ENCODE measurements around the gene IL1R2. TPM values are rescaled to one million over a fixed set of nuclear protein-coding genes. Genes with fewer than 3 reads are reported as not detected.

The IL1R2 gene
- total and polyA plus RNA-seq, 2 of the 8 experiments (the other 6 are each of a cell fraction or from before 2014, with no cell fraction given), result 0.06 TPM; not detected in 1

- Histone ChIP-seq H2AK5ac (ENCODE audit: low read depth, low read length) (no peak overlapping the region), H3K27ac (ENCODE audit: low read depth, low read length) (no peak overlapping the region), H2BK20ac (ENCODE audit: low read length) (no peak overlapping the region), H2BK5ac (ENCODE audit: low read depth, low read length) (no peak overlapping the region), H3K27me3 (replicated peaks in 1 of 4; ENCODE audit: control insufficient read depth in 3 of 4, extremely low read depth in 1 of 4, insufficient read depth in 3 of 4, low read length in 3 of 4) (no peaks in the 10 kb centered on the region), H3K4ac (replicated peaks; ENCODE audit: insufficient read length, low read depth, low read length) (no peak overlapping the region), H4K91ac (replicated peaks; ENCODE audit: insufficient read length, low read length) (no peak overlapping the region), H4K8ac (ENCODE audit: extremely low read depth, insufficient read depth, low read length) (no peak overlapping the region), H3K79me1 (ENCODE audit: low read depth, low read length) (no peaks in the 10 kb centered on the region), H3K9ac (replicated peaks in 1 of 4; ENCODE audit: extremely low read depth in 1 of 4, low read depth in 3 of 4, low read length in 3 of 4) (no peak overlapping the region), H3K23ac (ENCODE audit: insufficient read length) (no peak overlapping the region), H3K4me2 (ENCODE audit: insufficient read depth in 1 of 2, low read depth in 2 of 2, low read length in 2 of 2) (no peak overlapping the region), H2AFZ (ENCODE audit: low read length) (no peak overlapping the region), H3K14ac (ENCODE audit: insufficient read length) (no peak overlapping the region), H2BK15ac (ENCODE audit: low read length) (no peak overlapping the region), H4K20me1 (replicated peaks in 1 of 2; ENCODE audit: control insufficient read depth in 1 of 2, insufficient read depth in 2 of 2, low read length in 2 of 2) (no peaks in the 10 kb centered on the region), H3K36me3 (ENCODE audit: control insufficient read depth in 2 of 4, insufficient read depth in 4 of 4, low read length in 3 of 4) (no peaks in the 10 kb centered on the region), H3K9me3 (ENCODE audit: insufficient read depth in 2 of 2, low read depth in 1 of 2, low read length in 1 of 2) (0 out of 4 replicates have a peak, but pooled peaks cover 0 to 4% of the 10 kb centered on the region in 2 experiments), H4K5ac (ENCODE audit: insufficient read length, low read depth, low read length) (no peak overlapping the region), H3K4me3 (ENCODE audit: extremely low read depth in 1 of 4, insufficient read depth in 2 of 4, low read depth in 3 of 4, low read length in 4 of 4) (no peak overlapping the region), H3K4me1 (replicated peaks in 1 of 4; ENCODE audit: control insufficient read depth in 3 of 4, insufficient read depth in 4 of 4, low read length in 3 of 4) (no peaks in the 10 kb centered on the region), H3K23me2 (ENCODE audit: low read depth, low read length) (no peaks in the 10 kb centered on the region), H3K79me2 (ENCODE audit: control insufficient read depth in 1 of 2, insufficient read depth in 2 of 2, low read length in 2 of 2) (no peaks in the 10 kb centered on the region), H3K18ac (ENCODE audit: extremely low read depth, low read length) (no peak overlapping the region), H3K56ac (replicated peaks; ENCODE audit: insufficient read length, low read depth, low read length) (no peak overlapping the region), H2BK12ac (ENCODE audit: low read depth, low read length) (no peak overlapping the region), H2BK120ac (replicated peaks; ENCODE audit: low read depth, low read length) (no peak overlapping the region)
- no peak for DNase-seq (ENCODE audit: low read depth in 1 of 2, low spot score in 2 of 2)
- WGBS, 2 experiments (ENCODE audit: extremely low coverage in 1 of 2, insufficient coverage in 1 of 2, insufficient read length in 1 of 2, insufficient replicate concordance in 2 of 2, low coverage in 1 of 2, low lambda C conversion rate in 2 of 2, missing lambda C conversion rate in 1 of 2), result 88% methylated on average over 1 of the region's 1 CpG; no CpG with 5 or more reads in 1 of the 2 experiments
- FAIRE-seq, result no peak
- POLR2A ChIA-PET (ENCODE audit: partially characterized antibody), result no interaction called here
- CTCF ChIA-PET (ENCODE audit: partially characterized antibody), result no interaction called here
- TF ChIP-seq SRF (IDR thresholded peaks at IDR 0.05; ENCODE audit: low read depth, low read length), result no peak
- TF ChIP-seq PHF8 (conservative IDR thresholded peaks at IDR 0.05; ENCODE audit: low read depth, low read length), result no peak
- TF ChIP-seq RBBP5 (IDR thresholded peaks at IDR 0.05; ENCODE audit: borderline replicate concordance, low read depth, low read length), result no peak
- TF ChIP-seq TEAD4 (IDR thresholded peaks at IDR 0.05; ENCODE audit: low read depth, low read length), result no peak
- TF ChIP-seq MAX (IDR thresholded peaks at IDR 0.05), result no peak
- no peak for TF ChIP-seq CBX8 (IDR thresholded peaks at IDR 0.05; ENCODE audit: borderline replicate concordance, low read depth, low read length)
- no peak for TF ChIP-seq KDM4A (IDR thresholded peaks at IDR 0.05; ENCODE audit: low read depth, low read length, severe bottlenecking)
- TF ChIP-seq ATF2 (IDR thresholded peaks at IDR 0.05; ENCODE audit: low read length), result no peak
- TF ChIP-seq POLR2AphosphoS5 (IDR thresholded peaks at IDR 0.05; ENCODE audit: low read depth, low read length), result no peak
- TF ChIP-seq BRCA1 (IDR thresholded peaks at IDR 0.05; ENCODE audit: low read depth, low read length), result no peak
- TF ChIP-seq TAF7 (optimal IDR thresholded peaks at IDR 0.05; ENCODE audit: borderline replicate concordance, low read depth, low read length), result no peak
- TF ChIP-seq ATF3 (IDR thresholded peaks at IDR 0.05; ENCODE audit: insufficient read depth, low read depth, low read length), result no peak
Measured at GRCh38 chr2:101949304-101949703, 42.5 kb upstream of the IL1R2 start.
